ENCODE measurements around the gene SFI1.

DNA sequence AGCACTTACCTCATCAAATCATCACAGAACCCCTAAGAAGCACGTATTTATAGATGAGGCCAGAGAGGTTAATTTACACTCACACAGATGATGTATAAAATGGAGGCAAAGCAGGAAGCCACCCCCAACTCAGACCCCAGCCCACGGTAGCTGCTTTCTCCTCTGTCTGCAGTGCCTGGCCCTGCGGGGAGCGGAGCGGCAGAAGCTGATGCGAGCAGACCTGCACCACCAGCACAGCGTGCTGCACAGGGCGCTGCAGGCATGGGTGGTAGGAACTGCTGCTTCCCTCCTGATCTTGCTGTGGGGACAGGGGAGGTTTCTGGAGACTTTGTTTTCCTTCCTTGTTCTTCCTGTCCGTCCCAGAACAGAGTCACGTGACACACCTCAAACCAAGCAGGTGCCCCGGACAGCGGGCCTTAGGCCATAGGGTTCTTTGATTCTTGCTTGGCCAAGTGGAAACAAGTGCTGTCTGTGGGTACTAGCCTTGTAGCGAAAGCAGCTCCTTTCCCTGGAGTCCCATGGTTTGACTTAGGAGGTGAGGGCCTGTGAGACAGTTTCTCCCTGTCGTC lies 107.9 kb downstream of the SFI1 start:
- TF ChIP-seq CTCF (IDR thresholded peaks at IDR 0.05 in 8 of 11, conservative IDR thresholded peaks at IDR 0.05 in 3 of 11) (no peak), POLR2A (IDR thresholded peaks at IDR 0.05) (no peak), POLR2AphosphoS5 (IDR thresholded peaks at IDR 0.05) (no peak)
